COLO668 (cell line): ENCODE results near the gene DCUN1D2.
"Not testable (repeated sequence)": the region's sequence is repeated elsewhere in the genome, so short reads cannot be mapped to it uniquely, and the experiment has no call there.

Source experiments
- DNase-seq: peaks from one replicate; lab custom pipeline; 2025; ENCODE audit not compliant: unreplicated experiment; lab: John Stamatoyannopoulos, UW

Gene DCUN1D2

GRCh38 chr13:113491982-113492381 is 1.5 kb upstream of the DCUN1D2 start:
- no peak for DNase-seq

- DNase-seq: peak; percentile 75
These were observed 940 bp upstream of the DCUN1D2 start for GRCh38 chr13:113491418-113491883.

- DNase-seq: peak; percentile 68
These were observed 689 bp downstream of the DCUN1D2 start for GRCh38 chr13:113489549-113490495.

DNA sequence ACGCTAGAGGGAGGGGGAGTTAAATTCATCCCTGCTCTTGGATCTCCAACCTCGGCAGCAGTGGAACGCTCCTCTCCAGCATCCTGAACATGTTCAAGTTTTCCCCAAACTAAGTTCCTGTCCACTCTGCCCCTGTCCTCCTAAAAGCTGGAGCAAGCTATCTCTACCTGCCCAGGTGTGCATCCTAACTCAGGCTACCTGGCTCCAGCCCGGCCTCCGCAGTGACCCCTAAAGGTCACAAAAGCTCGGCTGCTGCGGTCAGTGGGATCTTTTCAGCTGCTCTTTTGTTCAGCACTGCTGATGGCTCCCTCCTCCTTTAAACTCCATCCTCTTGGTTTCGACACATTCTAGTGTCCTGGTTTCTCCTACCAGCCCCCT is 1.4 kb downstream of the DCUN1D2 start:
- DNase-seq: peak; percentile 58

DNA sequence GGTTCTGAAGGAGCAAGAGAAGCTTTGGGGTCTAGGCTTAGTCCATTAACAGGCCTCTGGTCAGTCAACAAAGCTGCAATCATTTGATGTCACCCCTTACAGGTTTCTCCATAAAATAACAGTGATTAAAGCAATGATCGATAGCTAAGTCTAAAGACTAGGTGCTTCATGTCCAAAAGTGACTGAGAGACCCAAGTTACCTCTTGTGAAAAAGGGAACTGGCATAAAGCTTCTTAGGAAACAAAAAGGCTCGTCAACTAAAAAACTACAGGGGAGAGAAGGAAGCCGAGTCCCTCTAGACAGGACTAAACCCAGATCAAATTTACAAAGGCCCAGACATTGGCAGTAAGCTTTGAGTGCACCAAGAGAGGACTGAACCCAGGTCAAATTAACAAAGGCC is 2.2 kb downstream of the DCUN1D2 start:
- no peak for DNase-seq

DNA sequence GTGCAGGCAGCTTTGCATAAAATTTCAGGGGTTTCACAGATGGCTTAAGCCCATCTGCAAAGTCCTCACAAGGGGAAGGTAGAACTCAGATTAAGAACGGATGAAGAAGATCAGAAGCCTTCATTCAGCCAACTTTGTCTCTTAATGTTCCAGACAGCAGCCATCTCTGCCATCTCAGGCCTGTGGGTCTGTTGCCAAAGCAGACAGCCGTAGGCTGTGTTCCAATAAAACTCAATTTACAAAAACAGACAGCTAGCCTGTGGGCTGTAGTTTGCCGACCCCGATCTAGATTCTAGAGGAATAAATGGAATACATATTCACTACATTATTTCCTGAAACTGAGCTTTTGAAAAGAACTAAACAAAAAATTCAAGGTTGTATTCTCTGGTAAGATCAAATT is 3.8 kb downstream of the DCUN1D2 start:
- no peak for DNase-seq

GRCh38 chr13:113485545-113485944 is 5.0 kb downstream of the DCUN1D2 start:
- no peak for DNase-seq

GRCh38 chr13:113483504-113484293 is 6.8 kb downstream of the DCUN1D2 start:
- DNase-seq: no peak

DNA sequence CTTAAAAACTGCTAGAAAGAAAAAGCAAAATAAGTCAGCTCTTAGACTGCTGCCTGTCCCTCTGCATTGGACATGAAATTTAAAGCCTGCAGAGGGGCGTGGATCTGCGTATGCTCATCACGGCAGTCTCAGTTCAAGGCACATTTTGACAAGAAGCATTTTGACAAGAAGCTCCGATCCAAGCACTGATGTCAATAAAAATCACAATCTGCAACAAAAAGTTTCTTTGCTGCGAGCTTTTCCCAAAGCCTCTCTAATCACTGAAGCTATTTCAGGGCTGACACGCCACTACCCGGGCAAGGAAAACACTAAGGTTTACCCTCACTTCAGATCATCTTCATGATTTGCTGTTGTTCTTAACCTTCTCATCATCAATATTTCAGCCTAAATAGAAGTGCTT is 7.4 kb downstream of the DCUN1D2 start:
- DNase-seq: no peak

DNA sequence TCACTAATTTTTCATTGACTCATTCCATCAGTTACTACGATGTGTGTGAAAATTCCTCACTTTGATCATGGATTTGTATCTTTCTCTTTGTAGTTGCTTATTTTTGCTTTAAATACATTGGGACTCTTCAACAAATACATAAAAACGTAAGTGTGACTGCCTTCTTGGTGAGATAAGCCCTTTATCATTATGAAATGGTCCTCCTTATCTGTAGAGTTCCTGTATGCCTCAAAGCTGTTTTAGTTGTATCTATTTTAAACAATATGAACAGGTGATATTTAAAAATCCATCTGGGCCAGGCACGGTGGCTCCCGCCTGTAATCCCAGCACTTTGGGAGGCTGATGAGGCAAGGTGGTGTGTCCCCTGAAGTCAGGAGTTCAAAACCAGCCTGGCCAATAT is 11.3 kb downstream of the DCUN1D2 start:
- no peak for DNase-seq

DNA sequence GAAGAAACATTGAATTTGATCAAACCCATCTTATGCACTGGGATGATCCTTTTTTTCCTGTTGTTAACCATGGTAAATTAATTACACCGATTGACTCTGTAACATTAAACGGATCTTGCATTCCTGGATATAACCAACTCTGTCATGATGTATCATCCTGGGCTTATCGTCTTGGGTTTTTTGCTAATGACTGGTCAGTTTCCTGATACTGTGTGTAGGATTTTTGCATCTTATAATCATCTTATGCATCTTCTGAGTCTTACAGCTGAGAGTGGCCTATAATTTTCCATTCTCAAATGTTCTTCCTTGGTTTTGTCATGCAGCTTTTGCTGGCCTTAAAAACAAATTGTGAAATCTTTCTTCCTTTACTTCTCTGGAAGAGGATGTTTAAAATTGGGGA is 12.8 kb downstream of the DCUN1D2 start:
- DNase-seq: no peak

- no peak for DNase-seq
These were observed 13.7 kb downstream of the DCUN1D2 start for GRCh38 chr13:113476811-113477210.

- DNase-seq: no peak
These were observed 14.6 kb downstream of the DCUN1D2 start for GRCh38 chr13:113475911-113476310.

- no peak for DNase-seq
These were observed 15.2 kb downstream of the DCUN1D2 start for GRCh38 chr13:113475280-113475679.

DNA sequence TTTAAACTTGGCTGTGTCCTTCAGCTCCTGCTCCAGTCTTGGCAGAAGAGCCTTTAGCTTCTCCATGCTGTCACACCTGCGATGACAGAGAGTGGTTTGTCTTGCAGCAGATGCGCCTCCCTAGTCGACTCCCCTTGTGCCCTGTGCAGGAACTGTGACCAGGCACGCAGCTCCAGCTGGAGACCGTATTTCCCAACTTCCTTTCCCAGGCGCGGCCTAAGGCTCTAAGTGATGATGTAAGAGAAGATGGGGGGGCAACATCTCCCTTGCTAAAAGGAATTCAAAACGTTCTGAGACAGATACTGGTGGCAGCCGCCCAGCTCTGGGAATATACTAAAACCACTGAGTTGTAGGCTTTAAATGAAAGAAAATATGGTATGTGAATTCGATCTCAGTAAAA is 16.3 kb downstream of the DCUN1D2 start:
- DNase-seq: no peak

GRCh38 chr13:113472355-113473025 is 18.0 kb downstream of the DCUN1D2 start:
- DNase-seq: no peak

- no peak for DNase-seq
These were observed 18.7 kb downstream of the DCUN1D2 start for GRCh38 chr13:113471844-113472243.

DNA sequence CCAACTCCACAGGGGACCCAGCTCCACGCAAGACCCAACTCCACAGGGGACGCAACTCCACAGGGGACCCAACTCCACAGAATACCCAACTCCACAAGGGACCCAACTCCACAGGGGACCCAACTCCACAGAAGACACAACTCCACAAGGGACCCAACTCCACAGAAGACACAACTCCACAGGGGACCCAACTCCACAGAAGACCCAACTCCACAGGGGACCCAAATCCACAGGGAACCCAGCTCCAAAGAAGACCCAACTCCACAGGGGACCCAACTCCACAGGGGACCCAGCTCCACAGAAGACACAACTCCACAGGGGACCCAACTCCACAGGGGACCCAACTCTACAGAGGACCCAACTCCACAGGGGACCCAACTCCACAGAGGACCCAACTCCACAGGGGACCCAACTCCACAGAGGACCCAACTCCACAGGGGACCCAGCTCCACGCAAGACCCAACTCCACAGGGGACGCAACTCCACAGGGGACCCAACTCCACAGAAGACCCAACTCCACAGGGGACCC is 19.8 kb downstream of the DCUN1D2 start:
- not testable (repeated sequence) for DNase-seq

DNA sequence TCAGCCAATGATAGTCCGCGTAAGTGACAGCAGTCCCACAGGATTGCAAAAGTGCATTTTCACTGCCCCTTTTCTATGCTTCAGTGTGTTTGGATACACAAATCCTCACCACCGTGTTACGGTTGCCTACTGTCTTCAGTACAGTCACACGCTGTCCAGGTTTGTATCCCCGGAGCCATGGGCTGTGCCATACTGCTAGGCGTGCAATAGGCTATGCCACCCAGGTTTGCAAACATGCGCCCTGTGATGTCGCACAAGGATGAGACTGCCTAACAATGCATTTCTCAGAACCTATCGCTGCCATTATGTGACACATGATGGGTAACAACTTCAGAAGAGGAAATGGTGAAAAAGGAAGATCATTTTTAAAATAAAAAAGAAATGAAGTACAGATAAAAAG is 20.4 kb downstream of the DCUN1D2 start:
- no peak for DNase-seq

GRCh38 chr13:113469582-113469981 is 20.9 kb downstream of the DCUN1D2 start:
- DNase-seq: no peak
